ENCODE results near the gene APBB2.
"Not testable (repeated sequence)": the region's sequence is repeated elsewhere in the genome, so short reads cannot be mapped to it uniquely, and the experiment has no call there.

APBB2 gene

DNA sequence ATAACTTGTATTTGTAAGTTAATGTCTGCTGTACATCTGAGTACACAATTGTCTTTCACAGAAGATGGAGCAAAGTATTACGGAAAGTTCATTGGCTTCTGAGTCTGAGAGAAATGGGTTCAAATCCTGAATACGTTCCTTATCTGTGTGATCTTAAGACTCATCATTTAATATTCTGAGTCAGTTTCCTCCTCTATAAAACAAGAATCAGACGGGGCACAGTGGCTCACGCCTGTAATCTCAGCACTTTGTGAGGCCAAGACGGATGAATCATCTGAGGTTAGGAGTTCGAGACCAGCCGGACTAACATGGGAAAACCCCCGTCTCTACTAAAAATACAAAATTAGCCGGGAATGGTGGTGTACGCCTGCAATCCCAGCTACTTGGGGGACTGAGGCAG is 57.8 kb downstream of the APBB2 start:
- DNase-seq (ENCODE audit: low spot score), result no peak

DNA sequence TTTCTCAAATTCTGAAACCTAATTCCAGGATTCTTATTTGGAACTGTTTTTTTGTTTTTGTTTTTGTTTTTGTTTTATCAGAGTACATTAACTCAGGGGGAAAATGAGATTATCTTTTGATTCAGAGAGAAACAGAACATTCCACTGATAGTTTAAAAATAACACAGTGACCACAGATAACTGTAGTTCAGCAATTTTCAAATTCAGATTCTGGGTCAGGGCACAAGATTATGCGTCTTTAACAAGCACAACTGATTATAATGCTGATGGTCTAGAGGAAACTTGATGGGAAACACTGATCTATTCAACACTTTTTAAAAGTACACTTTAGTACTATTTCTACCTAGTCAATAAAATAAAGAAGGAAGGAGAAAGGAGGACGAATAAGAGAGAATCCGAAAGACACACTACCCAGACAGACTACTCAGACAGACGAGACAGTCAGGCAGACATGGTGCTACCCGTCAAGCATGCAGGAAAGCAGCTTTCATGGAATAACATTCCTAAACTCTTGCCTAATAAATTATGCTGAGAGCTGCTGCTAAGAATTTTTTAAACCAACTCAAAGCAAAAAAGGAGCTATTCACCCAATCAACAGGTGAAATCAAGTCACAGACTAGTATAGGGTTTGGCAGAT is 59.0 kb downstream of the APBB2 start:
- DNase-seq (ENCODE audit: low spot score), result no peak

DNA sequence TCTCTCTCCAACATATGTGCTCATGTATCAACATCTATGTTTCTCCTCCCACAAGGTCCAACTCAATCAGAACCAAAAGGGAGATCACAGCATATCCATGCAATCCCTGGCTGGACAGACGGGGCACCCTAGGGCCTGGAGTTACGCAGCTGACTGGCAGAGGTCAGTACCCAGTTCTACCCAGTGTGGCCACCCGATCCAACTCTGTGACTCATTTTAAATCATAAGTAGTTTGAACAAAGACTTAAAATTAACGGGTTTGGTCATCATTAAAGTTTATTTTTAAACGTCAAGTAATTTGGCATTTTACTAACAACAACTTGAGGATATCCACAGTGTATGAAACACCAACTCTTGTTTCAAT is 59.5 kb downstream of the APBB2 start:
- DNase-seq (ENCODE audit: low spot score), result no peak

- DNase-seq (ENCODE audit: low spot score), result no peak
Observed at GRCh38 chr4:41154010-41154813, 60.1 kb downstream of the APBB2 start.

GRCh38 chr4:41150401-41150800 is 63.9 kb downstream of the APBB2 start:
- DNase-seq (ENCODE audit: low spot score), result no peak

DNA sequence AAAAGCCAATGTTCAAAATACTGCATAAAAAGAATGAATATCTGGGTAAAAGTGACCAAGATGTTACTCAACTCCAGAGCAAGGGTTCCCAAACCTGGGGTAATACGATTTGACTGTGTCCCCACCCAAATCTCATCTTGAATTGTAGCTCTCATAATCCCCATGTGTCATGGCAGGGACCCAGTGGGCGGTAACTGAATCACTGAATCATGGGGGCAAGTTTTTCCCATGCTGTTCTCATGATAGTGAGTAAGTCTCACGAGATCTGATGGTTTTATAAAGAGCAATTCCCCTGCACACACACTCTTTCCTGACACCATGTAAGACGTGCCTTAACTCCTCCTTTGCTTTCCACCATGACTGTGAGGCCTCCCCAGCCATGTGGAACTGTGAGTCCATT is 64.8 kb downstream of the APBB2 start:
- DNase-seq (ENCODE audit: low spot score), result not testable (repeated sequence)

GRCh38 chr4:41148931-41149330 is 65.4 kb downstream of the APBB2 start:
- DNase-seq (ENCODE audit: low spot score), result no peak

GRCh38 chr4:41148292-41148691 is 66.0 kb downstream of the APBB2 start:
- DNase-seq (ENCODE audit: low spot score), result no peak

DNA sequence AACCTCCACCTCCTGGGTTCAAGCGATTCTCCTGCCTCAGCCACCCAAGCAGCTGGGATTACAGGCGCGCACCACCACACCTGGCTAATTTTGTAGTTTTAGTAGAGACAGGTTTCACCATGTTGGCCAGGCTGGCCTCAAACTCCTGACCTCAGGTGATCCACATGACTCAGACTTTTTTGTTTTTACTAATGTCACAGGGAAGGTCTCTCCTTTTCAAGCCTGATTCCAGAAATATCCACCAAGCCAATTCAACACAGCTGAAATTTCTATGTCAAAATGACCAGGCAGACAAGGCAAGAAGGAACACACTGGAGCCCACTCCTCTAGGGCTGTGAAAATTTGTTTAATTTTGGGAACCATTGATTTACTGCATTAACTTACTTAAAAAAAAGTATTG is 66.8 kb downstream of the APBB2 start:
- not testable (repeated sequence) for DNase-seq (ENCODE audit: low spot score)

- DNase-seq (ENCODE audit: low spot score), result no peak
Observed at GRCh38 chr4:41146716-41147506, 67.4 kb downstream of the APBB2 start.

DNA sequence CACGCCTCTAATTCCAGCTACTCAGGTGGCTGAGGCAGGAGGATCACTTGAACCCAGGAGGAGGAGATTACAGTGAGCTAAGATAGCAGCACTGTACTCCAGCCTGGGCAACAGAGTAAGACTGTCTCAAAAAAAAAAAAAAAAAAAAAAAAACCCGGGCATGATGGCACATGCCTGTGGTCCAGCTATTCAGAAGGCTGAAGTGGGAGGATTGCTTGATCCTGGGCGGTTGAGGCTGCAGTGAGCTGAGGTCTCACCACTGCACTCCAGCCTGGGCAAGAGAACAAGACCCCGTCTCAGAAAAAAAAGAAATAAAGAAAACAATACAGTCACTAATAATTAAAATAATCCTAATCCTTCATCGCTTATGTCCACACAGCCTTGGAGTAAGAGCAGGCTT is 68.1 kb downstream of the APBB2 start:
- DNase-seq (ENCODE audit: low spot score), result no peak

- DNase-seq (ENCODE audit: low spot score), result no peak
Observed at GRCh38 chr4:41145571-41146078, 68.7 kb downstream of the APBB2 start.

GRCh38 chr4:41144812-41145211 is 69.5 kb downstream of the APBB2 start:
- DNase-seq (ENCODE audit: low spot score), result no peak

DNA sequence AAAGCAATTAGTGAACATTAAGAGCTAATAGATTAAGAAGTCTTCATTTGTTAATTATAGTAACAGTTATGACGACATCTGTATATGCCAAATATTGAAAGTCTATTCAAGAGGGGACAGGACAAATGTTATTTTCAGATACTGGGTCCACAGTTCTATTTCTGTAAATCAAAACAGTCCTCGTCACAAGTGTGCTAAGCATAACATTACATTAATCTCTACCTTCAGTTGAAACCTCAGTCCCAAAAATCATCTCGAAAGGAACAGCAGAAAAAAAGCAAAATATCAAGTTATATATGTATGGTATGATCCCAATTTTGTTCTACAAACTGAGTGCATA is 70.3 kb downstream of the APBB2 start:
- no peak for DNase-seq (ENCODE audit: low spot score)

- no peak for DNase-seq (ENCODE audit: low spot score)
Observed at GRCh38 chr4:41143311-41144039, 70.9 kb downstream of the APBB2 start.

DNA sequence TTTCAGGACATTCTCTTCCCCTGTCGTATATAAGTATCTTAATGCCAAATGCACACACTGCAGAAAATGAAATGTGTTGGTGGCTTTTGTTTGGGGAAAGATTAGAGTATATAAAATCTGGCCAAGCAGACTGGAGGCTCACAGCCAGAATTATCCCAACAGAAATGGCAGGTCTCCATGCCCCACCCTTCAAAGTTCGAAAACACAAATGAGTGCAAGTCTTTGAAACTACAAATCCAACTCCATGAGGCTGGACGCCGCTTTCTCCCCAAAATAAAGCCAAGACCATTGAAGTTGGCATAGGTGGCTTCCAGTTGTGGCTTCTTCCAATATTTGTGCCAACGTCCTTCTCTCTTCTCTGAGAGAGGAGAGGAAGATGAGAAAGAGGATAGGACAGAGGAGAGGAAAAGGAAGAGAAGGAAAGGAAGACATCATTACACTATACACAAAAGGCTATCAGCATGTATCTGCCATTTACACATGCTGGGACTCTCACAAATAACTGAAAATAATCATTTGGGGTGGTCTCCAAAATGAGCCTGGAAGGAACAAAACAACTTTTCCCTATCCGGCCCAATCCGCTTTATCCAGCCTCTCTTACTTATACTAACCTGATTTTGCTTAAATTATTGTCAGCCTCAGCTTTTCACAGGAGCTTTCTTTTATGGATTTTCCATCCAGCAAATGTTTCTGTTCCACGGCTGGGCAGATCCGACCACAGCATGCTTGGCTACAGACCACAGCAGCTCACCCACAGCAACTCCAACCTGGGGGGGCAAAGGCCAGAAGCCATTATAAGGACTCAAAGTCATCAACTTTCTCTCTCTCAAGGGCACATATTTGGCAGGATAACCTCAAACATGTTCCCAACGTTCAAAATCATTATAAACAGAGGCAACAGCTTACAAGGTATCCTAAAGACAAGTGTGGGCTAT is 71.7 kb downstream of the APBB2 start:
- DNase-seq (ENCODE audit: low spot score), result no peak

DNA sequence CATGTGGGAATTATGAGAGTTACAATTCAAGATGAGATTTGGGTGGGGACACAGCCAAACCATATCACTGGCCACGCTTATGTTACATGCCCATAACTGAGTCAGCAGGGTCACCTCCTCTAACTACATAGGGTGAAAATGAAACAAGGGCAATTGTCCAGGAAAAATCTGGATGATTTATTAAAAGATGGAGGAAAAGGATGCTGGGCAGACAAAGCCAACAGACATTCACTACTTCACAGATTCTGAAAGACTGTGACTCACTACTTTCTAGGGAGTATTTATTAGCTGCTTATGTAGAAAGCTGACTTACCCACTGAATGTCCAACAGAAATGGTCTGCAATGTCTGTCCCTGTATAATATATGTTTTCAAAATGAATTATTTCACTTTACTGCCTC is 72.4 kb downstream of the APBB2 start:
- DNase-seq (ENCODE audit: low spot score), result no peak

DNA sequence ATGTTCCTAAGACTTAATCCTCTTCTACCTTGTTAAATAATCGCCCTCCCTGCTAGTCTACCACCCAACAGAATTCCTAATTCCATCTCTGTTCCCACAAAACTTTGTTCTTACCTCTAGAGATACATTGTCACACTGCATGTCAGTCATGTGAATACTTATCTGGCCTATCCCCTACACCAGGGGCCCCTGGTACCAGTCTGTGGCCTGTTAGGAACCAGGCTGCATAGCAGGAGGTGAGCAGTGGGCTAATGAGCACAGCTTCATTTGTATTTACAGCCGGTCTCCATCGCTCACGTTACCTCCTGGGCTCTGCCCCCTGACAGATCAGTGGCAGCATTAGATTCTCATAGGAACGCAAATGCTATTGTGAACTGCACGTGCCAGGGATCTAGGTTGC is 73.9 kb downstream of the APBB2 start:
- DNase-seq (ENCODE audit: low spot score), result no peak

DNA sequence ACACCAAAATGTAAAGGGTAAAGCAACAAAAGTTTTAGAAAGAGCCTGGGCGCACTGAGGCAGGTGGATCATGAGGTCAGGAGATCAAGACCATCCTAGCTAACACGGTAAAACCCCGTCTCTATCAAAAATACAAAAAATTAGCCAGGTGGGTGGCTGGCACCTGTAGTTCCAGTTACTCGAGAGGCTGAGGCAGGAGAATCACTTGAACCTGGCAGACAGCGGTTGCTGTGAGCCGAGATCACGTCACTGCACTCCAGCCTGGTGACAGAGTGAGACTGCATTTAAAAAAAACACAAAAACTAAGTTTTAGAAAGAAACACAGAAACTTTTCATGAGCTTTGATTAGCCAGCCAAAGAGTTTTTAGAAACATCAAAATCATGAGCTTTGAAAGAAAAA is 76.5 kb downstream of the APBB2 start:
- DNase-seq (ENCODE audit: low spot score), result no peak

- no peak for DNase-seq (ENCODE audit: low spot score)
Observed at GRCh38 chr4:41136456-41136855, 77.9 kb downstream of the APBB2 start.

- no peak for DNase-seq (ENCODE audit: low spot score)
Observed at GRCh38 chr4:41135801-41136200, 78.5 kb downstream of the APBB2 start.

Data from NAMALWA (cell line).